ENCODE results near the gene OCIAD2.
"Not testable (repeated sequence)": the region's sequence is repeated elsewhere in the genome, so short reads cannot be mapped to it uniquely, and the experiment has no call there.

The OCIAD2 gene

GRCh38 chr4:48924416-48924815 lies 17.8 kb upstream of the OCIAD2 start:
- no peaks in the 10 kb centered on the region for H3K4me1 ChIP-seq (ENCODE audit: insufficient read depth, low read length)
- H3K9ac ChIP-seq (ENCODE audit: low read depth, low read length) = no peak overlapping the region
- peaks cover 4% of the 10 kb centered on the region; the same call in 1 of the 2 replicates for H3K9me3 ChIP-seq (ENCODE audit: control insufficient read depth, insufficient read depth, low read length)
- H3K36me3 ChIP-seq (ENCODE audit: insufficient read depth, low read length) = no peaks in the 10 kb centered on the region

- not testable (repeated sequence) for H3K36me3 ChIP-seq (ENCODE audit: insufficient read depth, low read length)
Observed at GRCh38 chr4:48923065-48923464, 16.5 kb upstream of the OCIAD2 start.

GRCh38 chr4:48914311-48914710 lies 7.7 kb upstream of the OCIAD2 start:
- Histone ChIP-seq H3K4me1 (ENCODE audit: insufficient read depth, low read length) (peaks cover 14% of the 10 kb centered on the region), H3K36me3 (ENCODE audit: insufficient read depth, low read length) (no peaks in the 10 kb centered on the region), H3K9ac (ENCODE audit: low read depth, low read length) (no peak overlapping the region), H3K9me3 (ENCODE audit: control insufficient read depth, insufficient read depth, low read length) (no peaks in the 10 kb centered on the region; the same call in 1 of the 2 replicates)

More at GRCh38 chr4:48923065-48923464, 16.5 kb upstream of the OCIAD2 start:
- H3K9me3 ChIP-seq (ENCODE audit: control insufficient read depth, insufficient read depth, low read length); H3K4me1 ChIP-seq (ENCODE audit: insufficient read depth, low read length); H3K9ac ChIP-seq (ENCODE audit: low read depth, low read length): not testable (repeated sequence)

GRCh38 chr4:48913346-48913745 lies 6.8 kb upstream of the OCIAD2 start:
- Histone ChIP-seq H3K36me3 (ENCODE audit: insufficient read depth, low read length) (no peaks in the 10 kb centered on the region), H3K9ac (ENCODE audit: low read depth, low read length) (no peak overlapping the region)

GRCh38 chr4:48912349-48912748 lies 5.8 kb upstream of the OCIAD2 start:
- no peaks in the 10 kb centered on the region; the same call in 1 of the 2 replicates for H3K9me3 ChIP-seq (ENCODE audit: control insufficient read depth, insufficient read depth, low read length)
- no peak overlapping the region for H3K9ac ChIP-seq (ENCODE audit: low read depth, low read length)
- H3K4me1 ChIP-seq (ENCODE audit: insufficient read depth, low read length) = peaks cover 27% of the 10 kb centered on the region
- H3K36me3 ChIP-seq (ENCODE audit: insufficient read depth, low read length) = no peaks in the 10 kb centered on the region

More at GRCh38 chr4:48913346-48913745, 6.8 kb upstream of the OCIAD2 start:
- Histone ChIP-seq H3K4me1 (ENCODE audit: insufficient read depth, low read length) (peaks cover 21% of the 10 kb centered on the region), H3K9me3 (ENCODE audit: control insufficient read depth, insufficient read depth, low read length) (no peaks in the 10 kb centered on the region; the same call in 1 of the 2 replicates)

- Histone ChIP-seq H3K9me3 (ENCODE audit: control insufficient read depth, insufficient read depth, low read length) (no peaks in the 10 kb centered on the region), H3K9ac (ENCODE audit: low read depth, low read length) (no peak overlapping the region), H3K36me3 (ENCODE audit: insufficient read depth, low read length) (no peaks in the 10 kb centered on the region), H3K4me1 (ENCODE audit: insufficient read depth, low read length) (peaks cover 27% of the 10 kb centered on the region; the same call in 1 of the 2 replicates)
Observed at GRCh38 chr4:48910511-48910910, 3.9 kb upstream of the OCIAD2 start.

- H3K36me3 ChIP-seq (ENCODE audit: insufficient read depth, low read length) = no peaks in the 10 kb centered on the region
- H3K4me1 ChIP-seq (ENCODE audit: insufficient read depth, low read length) = peaks cover 27% of the 10 kb centered on the region; the same call in 1 of the 2 replicates
- H3K9ac ChIP-seq (ENCODE audit: low read depth, low read length) = no peak overlapping the region
- H3K9me3 ChIP-seq (ENCODE audit: control insufficient read depth, insufficient read depth, low read length) = no peaks in the 10 kb centered on the region
Observed at GRCh38 chr4:48909697-48910096, 3.1 kb upstream of the OCIAD2 start.

- H3K9ac ChIP-seq (ENCODE audit: low read depth, low read length) = no peak overlapping the region
- peaks cover 22% of the 10 kb centered on the region; the same call in 1 of the 2 replicates for H3K4me1 ChIP-seq (ENCODE audit: insufficient read depth, low read length)
- peaks cover 5% of the 10 kb centered on the region for H3K36me3 ChIP-seq (ENCODE audit: insufficient read depth, low read length)
- H3K9me3 ChIP-seq (ENCODE audit: control insufficient read depth, insufficient read depth, low read length) = no peaks in the 10 kb centered on the region
Observed at GRCh38 chr4:48908687-48909086, 2.1 kb upstream of the OCIAD2 start.

- peaks cover 22% of the 10 kb centered on the region; the same call in 1 of the 2 replicates for H3K4me1 ChIP-seq (ENCODE audit: insufficient read depth, low read length)
- no peaks in the 10 kb centered on the region for H3K9me3 ChIP-seq (ENCODE audit: control insufficient read depth, insufficient read depth, low read length)
- no peak overlapping the region for H3K9ac ChIP-seq (ENCODE audit: low read depth, low read length)
- peaks cover 10% of the 10 kb centered on the region for H3K36me3 ChIP-seq (ENCODE audit: insufficient read depth, low read length)
Observed at GRCh38 chr4:48907706-48908477, 1.3 kb upstream of the OCIAD2 start.

- H3K9me3 ChIP-seq (ENCODE audit: control insufficient read depth, insufficient read depth, low read length) = no peaks in the 10 kb centered on the region
- H3K36me3 ChIP-seq (ENCODE audit: insufficient read depth, low read length) = peaks cover 16% of the 10 kb centered on the region
- H3K4me1 ChIP-seq (ENCODE audit: insufficient read depth, low read length) = peaks cover 22% of the 10 kb centered on the region; the same call in 1 of the 2 replicates
- H3K9ac ChIP-seq (ENCODE audit: low read depth, low read length) = peak overlapping the region; percentile 86
Observed at GRCh38 chr4:48905363-48906015, 1.1 kb downstream of the OCIAD2 start.

- peaks cover 20% of the 10 kb centered on the region for H3K36me3 ChIP-seq (ENCODE audit: insufficient read depth, low read length)
- H3K4me1 ChIP-seq (ENCODE audit: insufficient read depth, low read length) = peaks cover 21% of the 10 kb centered on the region; the same call in 1 of the 2 replicates
- no peak overlapping the region for H3K9ac ChIP-seq (ENCODE audit: low read depth, low read length)
- no peaks in the 10 kb centered on the region for H3K9me3 ChIP-seq (ENCODE audit: control insufficient read depth, insufficient read depth, low read length)
Observed at GRCh38 chr4:48904541-48905142, 1.9 kb downstream of the OCIAD2 start.

- H3K4me1 ChIP-seq (ENCODE audit: insufficient read depth, low read length) = peaks cover 16% of the 10 kb centered on the region; the same call in 1 of the 2 replicates
- H3K36me3 ChIP-seq (ENCODE audit: insufficient read depth, low read length) = peaks cover 26% of the 10 kb centered on the region
- no peaks in the 10 kb centered on the region for H3K9me3 ChIP-seq (ENCODE audit: control insufficient read depth, insufficient read depth, low read length)
- no peak overlapping the region for H3K9ac ChIP-seq (ENCODE audit: low read depth, low read length)
Observed at GRCh38 chr4:48904101-48904500, 2.5 kb downstream of the OCIAD2 start.

- peaks cover 32% of the 10 kb centered on the region for H3K36me3 ChIP-seq (ENCODE audit: insufficient read depth, low read length)
- H3K9me3 ChIP-seq (ENCODE audit: control insufficient read depth, insufficient read depth, low read length) = no peaks in the 10 kb centered on the region
- peaks cover 5% of the 10 kb centered on the region; the same call in 1 of the 2 replicates for H3K4me1 ChIP-seq (ENCODE audit: insufficient read depth, low read length)
- H3K9ac ChIP-seq (ENCODE audit: low read depth, low read length) = no peak overlapping the region
Observed at GRCh38 chr4:48902266-48902665, 4.3 kb downstream of the OCIAD2 start.

- no peak overlapping the region for H3K9ac ChIP-seq (ENCODE audit: low read depth, low read length)
- H3K36me3 ChIP-seq (ENCODE audit: insufficient read depth, low read length) = peaks cover 32% of the 10 kb centered on the region
- no peaks in the 10 kb centered on the region for H3K9me3 ChIP-seq (ENCODE audit: control insufficient read depth, insufficient read depth, low read length)
- H3K4me1 ChIP-seq (ENCODE audit: insufficient read depth, low read length) = no peaks in the 10 kb centered on the region
Observed at GRCh38 chr4:48901196-48901595, 5.4 kb downstream of the OCIAD2 start.
